Cardiac fibroblast (primary cell): ENCODE data around the gene DNAJC25.
"Not testable (repeated sequence)": the region's sequence is repeated elsewhere in the genome, so short reads cannot be mapped to it uniquely, and the experiment has no call there.

Experiments
- DNase-seq, 2 donors: peaks; one replicate each; pipeline versions ENCODE4 v3.0.0 to v3.0.0-alpha.2; 2010; ENCODE audit warnings: low read depth in 2 of 2
- H3K4me3 ChIP-seq, 2 donors: replicated peaks in 1 of 2; 1 replicate in 1 of 2; 2 replicates in 1 of 2; pipeline ENCODE4 v1.5.1; 2011; ENCODE audit warnings: low read depth in 2 of 2, low read length in 2 of 2, mild to moderate bottlenecking in 2 of 2, moderate library complexity in 1 of 2
- TF ChIP-seq, protein P1 (sequence below): IDR thresholded peaks from one replicate; pipeline ENCODE4 v1.5.1; 2011; ENCODE audit warnings: low read depth, mild to moderate bottlenecking, low read length, inconsistent platforms

DNAJC25 gene

GRCh38 chr9:111662576-111663300 is 31.6 kb downstream of the DNAJC25 start:
- TF ChIP-seq, protein P1, sequence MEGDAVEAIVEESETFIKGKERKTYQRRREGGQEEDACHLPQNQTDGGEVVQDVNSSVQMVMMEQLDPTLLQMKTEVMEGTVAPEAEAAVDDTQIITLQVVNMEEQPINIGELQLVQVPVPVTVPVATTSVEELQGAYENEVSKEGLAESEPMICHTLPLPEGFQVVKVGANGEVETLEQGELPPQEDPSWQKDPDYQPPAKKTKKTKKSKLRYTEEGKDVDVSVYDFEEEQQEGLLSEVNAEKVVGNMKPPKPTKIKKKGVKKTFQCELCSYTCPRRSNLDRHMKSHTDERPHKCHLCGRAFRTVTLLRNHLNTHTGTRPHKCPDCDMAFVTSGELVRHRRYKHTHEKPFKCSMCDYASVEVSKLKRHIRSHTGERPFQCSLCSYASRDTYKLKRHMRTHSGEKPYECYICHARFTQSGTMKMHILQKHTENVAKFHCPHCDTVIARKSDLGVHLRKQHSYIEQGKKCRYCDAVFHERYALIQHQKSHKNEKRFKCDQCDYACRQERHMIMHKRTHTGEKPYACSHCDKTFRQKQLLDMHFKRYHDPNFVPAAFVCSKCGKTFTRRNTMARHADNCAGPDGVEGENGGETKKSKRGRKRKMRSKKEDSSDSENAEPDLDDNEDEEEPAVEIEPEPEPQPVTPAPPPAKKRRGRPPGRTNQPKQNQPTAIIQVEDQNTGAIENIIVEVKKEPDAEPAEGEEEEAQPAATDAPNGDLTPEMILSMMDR, result no peak
- peak overlapping the region; percentile 83 to 88 for H3K4me3 ChIP-seq
- DNase-seq, result peak; percentile 16 to 18

- no peak for DNase-seq
- TF ChIP-seq, protein P1, result no peak
- no peak overlapping the region for H3K4me3 ChIP-seq
Measured at GRCh38 chr9:111663301-111663823, 32.2 kb downstream of the DNAJC25 start.

DNA sequence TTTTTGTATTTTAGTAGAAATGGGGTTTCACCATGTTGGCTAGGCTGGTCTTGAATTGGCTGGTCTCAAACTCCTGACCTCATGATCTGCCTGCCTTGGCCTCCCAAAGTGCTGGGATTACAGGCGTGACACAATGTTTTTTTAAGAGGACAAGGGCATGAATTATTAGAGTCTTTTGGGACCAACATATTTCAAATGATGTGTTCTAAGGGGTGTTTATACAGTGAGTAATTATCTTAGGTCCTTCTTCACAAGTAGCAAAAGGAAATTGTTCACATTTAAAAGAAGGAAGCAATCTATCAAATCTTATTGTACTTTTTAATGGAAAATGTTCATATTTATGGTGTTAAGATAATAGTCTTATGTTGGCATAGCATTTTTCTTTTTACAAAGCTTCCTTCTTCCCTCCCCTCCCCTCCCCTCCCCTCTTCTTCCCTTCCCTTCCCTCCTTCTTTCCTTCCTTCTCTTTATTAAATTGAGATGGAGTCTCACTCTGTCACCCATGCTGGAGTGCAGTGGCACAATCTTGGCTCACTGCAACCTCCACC is 37.0 kb downstream of the DNAJC25 start:
- H3K4me3 ChIP-seq, result no peak overlapping the region
- TF ChIP-seq, protein P1, result no peak
- DNase-seq, result peak in 1 of 2 donors; percentile 43

DNA sequence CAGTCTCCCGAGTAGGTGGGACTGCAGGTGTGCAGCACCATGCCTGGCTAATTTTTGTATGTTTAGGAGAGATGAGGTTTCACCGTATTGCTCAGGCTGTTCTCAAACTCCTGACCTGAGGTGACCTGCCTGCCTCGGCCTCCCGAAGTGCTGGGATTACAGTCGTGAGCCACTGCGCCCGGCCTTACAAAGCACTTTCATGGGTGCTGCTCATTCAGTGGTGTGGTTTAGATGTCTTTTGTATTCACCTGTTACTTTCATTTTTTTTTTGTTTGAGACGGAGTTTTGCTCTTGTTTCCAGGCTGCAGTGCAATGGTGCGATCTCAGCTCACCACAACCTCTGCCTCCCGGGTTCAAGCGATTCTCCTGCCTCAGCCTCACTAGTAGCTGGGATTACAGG is 37.5 kb downstream of the DNAJC25 start:
- H3K4me3 ChIP-seq, DNase-seq: not testable (repeated sequence)

GRCh38 chr9:111674319-111674718 is 43.2 kb downstream of the DNAJC25 start:
- DNase-seq, result no peak
- H3K4me3 ChIP-seq, result no peak overlapping the region

GRCh38 chr9:111676116-111676515 is 45.0 kb downstream of the DNAJC25 start:
- no peak overlapping the region for H3K4me3 ChIP-seq
- TF ChIP-seq, protein P1, result no peak
- DNase-seq, result no peak

More at GRCh38 chr9:111674319-111674718, 43.2 kb downstream of the DNAJC25 start:
- TF ChIP-seq, protein P1, result no peak

GRCh38 chr9:111678293-111678692 is 47.2 kb downstream of the DNAJC25 start:
- TF ChIP-seq, protein P1, result no peak
- DNase-seq, result no peak
- no peak overlapping the region for H3K4me3 ChIP-seq
